Panc1 (cell line): ENCODE data around the gene GPRIN2. TPM values are rescaled to one million over a fixed set of nuclear protein-coding genes. Genes with fewer than 3 reads are reported as not detected.
"Not testable (repeated sequence)": the region's sequence is repeated elsewhere in the genome, so short reads cannot be mapped to it uniquely, and the experiment has no call there.

Experiments used
- ATAC-seq: fragments of 200-7000 bp; cut with Tn5 transposase; 2 replicates; pipeline ENCODE4 v1.9.1; 2020; ENCODE audit warnings: mild to moderate bottlenecking, moderate library complexity
- BruUV-seq: library from RNA; stranded (reverse); fragments of 400-500 nt; replicated peaks from 2 replicates; lab custom pipeline; 2021; lab: Mats Ljungman, UMichigan
- CTCF ChIA-PET: fragments of 300-600 bp; sonication (Branson Sonifier 250); formaldehyde crosslinking; loops from one replicate; lab custom pipeline; 2022; ENCODE audit warnings: antibody characterized with exemption; lab: Charles Lee
- POLR2A ChIA-PET: fragments of 300-600 bp; sonication (Branson Sonifier 250); formaldehyde crosslinking; loops from one replicate; lab custom pipeline; 2022; ENCODE audit warnings: antibody characterized with exemption; lab: Charles Lee
- DNase-seq: peaks from one replicate; pipeline ENCODE4 v3.0.0-alpha.2; 2010; ENCODE audit warnings: low read depth, low spot score
- H3K27ac ChIP-seq: 2 replicates; pipeline ENCODE4 v1.5.1; 2011; ENCODE audit warnings: mild to moderate bottlenecking, low read length, inconsistent platforms
- H3K27me3 ChIP-seq: fragments of 200-500 bp; sonication (Bioruptor generic); 2 replicates; pipeline ENCODE4 v1.6.0; 2014; ENCODE audit warnings: low read length, inconsistent platforms; ENCODE audit not compliant: control insufficient read depth, insufficient read depth
- H3K36me3 ChIP-seq: fragments of 200-500 bp; sonication (Bioruptor generic); 2 replicates; pipeline ENCODE4 v1.5.1; 2014; ENCODE audit warnings: inconsistent platforms, mild to moderate bottlenecking, low read length, moderate library complexity; ENCODE audit not compliant: control insufficient read depth, insufficient read depth
- H3K4me1 ChIP-seq: 2 replicates; pipeline ENCODE4 v1.5.1; 2011; ENCODE audit warnings: inconsistent platforms, mild to moderate bottlenecking, low read length, moderate library complexity; ENCODE audit not compliant: control insufficient read depth, insufficient read depth
- H3K4me3 ChIP-seq, 2 experiments: 2 replicates each; pipeline ENCODE4 v1.5.1; 2011 to 2012; ENCODE audit warnings: low read depth in 2 of 2, low read length in 2 of 2, mild to moderate bottlenecking in 2 of 2, inconsistent platforms in 1 of 2, moderate library complexity in 1 of 2
- H3K9me3 ChIP-seq: fragments of 200-500 bp; sonication (Bioruptor generic); 2 replicates; pipeline ENCODE4 v1.5.1; 2014; ENCODE audit warnings: low read depth, mild to moderate bottlenecking, inconsistent platforms, low read length, moderate library complexity; ENCODE audit not compliant: control insufficient read depth, insufficient read depth
- POLR2AphosphoS5 ChIP-seq: IDR thresholded peaks from 2 replicates; pipeline ENCODE4 v1.6.1; 2012; ENCODE audit warnings: mild to moderate bottlenecking, low read depth, low read length, moderate library complexity
- SIN3A ChIP-seq: IDR thresholded peaks from 2 replicates; pipeline ENCODE4 v1.6.1; 2012; ENCODE audit warnings: low read depth, mild to moderate bottlenecking, low read length, moderate library complexity, borderline replicate concordance; ENCODE audit not compliant: insufficient read depth
- TCF7L2 ChIP-seq: IDR thresholded peaks from 2 replicates; pipeline ENCODE4 v1.6.1; 2011; ENCODE audit warnings: mild to moderate bottlenecking, low read depth, low read length, inconsistent platforms
- in situ Hi-C: cut with HindIII; loops from 2 replicates; pipeline ENCODE4 v1.10.0; 2016; ENCODE audit warnings: low sequenced_read_pairs, low pct_unique_long_range_greater_than_20kb
- intact Hi-C: fragments of 100-400 bp; cut with micrococcal nuclease; formaldehyde crosslinking; loops from one replicate; pipeline ENCODE4 v1.10.0; 2022; ENCODE audit not compliant: unreplicated experiment
- total RNA-seq: library from RNA; stranded (reverse); gene quantifications from one replicate; pipeline ENCODE4 v1.2.1, GENCODE V29; 2021; ENCODE audit not compliant: unreplicated experiment
- TF ChIP-seq, protein P1 (sequence below): fragments of 450-650 bp; IDR thresholded peaks from 2 replicates; pipeline ENCODE4 v1.5.1; 2017; ENCODE audit warnings: mild to moderate bottlenecking
- TF ChIP-seq, protein P2 (sequence below), 2 experiments: IDR thresholded peaks; 2 replicates each; pipeline ENCODE4 v1.6.1; 2011 to 2012; ENCODE audit warnings: low read depth in 2 of 2, control low read depth in 1 of 2, low read length in 1 of 2, mild to moderate bottlenecking in 1 of 2, moderate library complexity in 1 of 2; ENCODE audit not compliant: insufficient read depth in 1 of 2

The GPRIN2 gene
- total RNA-seq, 1 experiment from 2014 or later = 12.9 TPM

- intact Hi-C loops = no loop called here
- DNase-seq (no peak), ATAC-seq (no peak)
- in situ Hi-C loops = no loop called here
- H3K36me3 ChIP-seq = no peaks in the 10 kb centered on the region
- POLR2A ChIA-PET = interaction anchor here (1.4 kb wide), 1 partner anchor 9 kb away, joined by 8 read pairs; no protein-coding TSS in a partner anchor
- H3K4me1 ChIP-seq = peaks cover 29% of the 10 kb centered on the region
- peak overlapping the region; percentile 2; the same call in 1 of the 2 replicates for H3K27ac ChIP-seq
- no TSS peak for BruUV-seq
- no peak for TF ChIP-seq SIN3A
- no peak for TF ChIP-seq TCF7L2
- TF ChIP-seq POLR2AphosphoS5 = no peak
- TF ChIP-seq, protein P1, sequence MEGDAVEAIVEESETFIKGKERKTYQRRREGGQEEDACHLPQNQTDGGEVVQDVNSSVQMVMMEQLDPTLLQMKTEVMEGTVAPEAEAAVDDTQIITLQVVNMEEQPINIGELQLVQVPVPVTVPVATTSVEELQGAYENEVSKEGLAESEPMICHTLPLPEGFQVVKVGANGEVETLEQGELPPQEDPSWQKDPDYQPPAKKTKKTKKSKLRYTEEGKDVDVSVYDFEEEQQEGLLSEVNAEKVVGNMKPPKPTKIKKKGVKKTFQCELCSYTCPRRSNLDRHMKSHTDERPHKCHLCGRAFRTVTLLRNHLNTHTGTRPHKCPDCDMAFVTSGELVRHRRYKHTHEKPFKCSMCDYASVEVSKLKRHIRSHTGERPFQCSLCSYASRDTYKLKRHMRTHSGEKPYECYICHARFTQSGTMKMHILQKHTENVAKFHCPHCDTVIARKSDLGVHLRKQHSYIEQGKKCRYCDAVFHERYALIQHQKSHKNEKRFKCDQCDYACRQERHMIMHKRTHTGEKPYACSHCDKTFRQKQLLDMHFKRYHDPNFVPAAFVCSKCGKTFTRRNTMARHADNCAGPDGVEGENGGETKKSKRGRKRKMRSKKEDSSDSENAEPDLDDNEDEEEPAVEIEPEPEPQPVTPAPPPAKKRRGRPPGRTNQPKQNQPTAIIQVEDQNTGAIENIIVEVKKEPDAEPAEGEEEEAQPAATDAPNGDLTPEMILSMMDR = no peak
- TF ChIP-seq, protein P2, sequence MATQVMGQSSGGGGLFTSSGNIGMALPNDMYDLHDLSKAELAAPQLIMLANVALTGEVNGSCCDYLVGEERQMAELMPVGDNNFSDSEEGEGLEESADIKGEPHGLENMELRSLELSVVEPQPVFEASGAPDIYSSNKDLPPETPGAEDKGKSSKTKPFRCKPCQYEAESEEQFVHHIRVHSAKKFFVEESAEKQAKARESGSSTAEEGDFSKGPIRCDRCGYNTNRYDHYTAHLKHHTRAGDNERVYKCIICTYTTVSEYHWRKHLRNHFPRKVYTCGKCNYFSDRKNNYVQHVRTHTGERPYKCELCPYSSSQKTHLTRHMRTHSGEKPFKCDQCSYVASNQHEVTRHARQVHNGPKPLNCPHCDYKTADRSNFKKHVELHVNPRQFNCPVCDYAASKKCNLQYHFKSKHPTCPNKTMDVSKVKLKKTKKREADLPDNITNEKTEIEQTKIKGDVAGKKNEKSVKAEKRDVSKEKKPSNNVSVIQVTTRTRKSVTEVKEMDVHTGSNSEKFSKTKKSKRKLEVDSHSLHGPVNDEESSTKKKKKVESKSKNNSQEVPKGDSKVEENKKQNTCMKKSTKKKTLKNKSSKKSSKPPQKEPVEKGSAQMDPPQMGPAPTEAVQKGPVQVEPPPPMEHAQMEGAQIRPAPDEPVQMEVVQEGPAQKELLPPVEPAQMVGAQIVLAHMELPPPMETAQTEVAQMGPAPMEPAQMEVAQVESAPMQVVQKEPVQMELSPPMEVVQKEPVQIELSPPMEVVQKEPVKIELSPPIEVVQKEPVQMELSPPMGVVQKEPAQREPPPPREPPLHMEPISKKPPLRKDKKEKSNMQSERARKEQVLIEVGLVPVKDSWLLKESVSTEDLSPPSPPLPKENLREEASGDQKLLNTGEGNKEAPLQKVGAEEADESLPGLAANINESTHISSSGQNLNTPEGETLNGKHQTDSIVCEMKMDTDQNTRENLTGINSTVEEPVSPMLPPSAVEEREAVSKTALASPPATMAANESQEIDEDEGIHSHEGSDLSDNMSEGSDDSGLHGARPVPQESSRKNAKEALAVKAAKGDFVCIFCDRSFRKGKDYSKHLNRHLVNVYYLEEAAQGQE (IDR thresholded peaks at IDR 0.05; ENCODE audit: insufficient read depth in 1 of 2, low read depth in 2 of 2, low read length in 1 of 2) = no peak
- no peak overlapping the region for H3K4me3 ChIP-seq
- H3K9me3 ChIP-seq = no peaks in the 10 kb centered on the region
- CTCF ChIA-PET = interaction anchor here (0.8 kb wide), 1 partner anchor 15 kb away, joined by 3 read pairs; no protein-coding TSS in a partner anchor
- no peaks in the 10 kb centered on the region for H3K27me3 ChIP-seq
Measured at GRCh38 chr10:46530249-46531186, 25.9 kb downstream of the GPRIN2 start.

- peaks cover 30% of the 10 kb centered on the region for H3K4me1 ChIP-seq
- POLR2A ChIA-PET, H3K4me3 ChIP-seq, H3K27ac ChIP-seq, CTCF ChIA-PET, H3K27me3 ChIP-seq, BruUV-seq, H3K9me3 ChIP-seq, in situ Hi-C loops, H3K36me3 ChIP-seq, ATAC-seq, intact Hi-C loops, DNase-seq: not testable (repeated sequence)
Measured at GRCh38 chr10:46529742-46530141, 26.7 kb downstream of the GPRIN2 start.
